KMS-11 (cell line): Measurements from ENCODE around the gene SAMD8.

Source experiments
- H2AFZ ChIP-seq: fragments of 200-600 bp; sonication (generic); 2 replicates; pipeline ENCODE4 v1.6.1; 2016; ENCODE audit warnings: antibody characterized with exemption, mixed run types, low read depth
- H3K27ac ChIP-seq: fragments of 200-600 bp; sonication (generic); 2 replicates; pipeline ENCODE4 v1.6.1; 2016; ENCODE audit warnings: mild to moderate bottlenecking, mixed run types
- H3K27me3 ChIP-seq: fragments of 200-600 bp; sonication (generic); 2 replicates; pipeline ENCODE4 v1.6.1; 2017; ENCODE audit warnings: mild to moderate bottlenecking, low read depth, mixed run types, moderate library complexity; ENCODE audit not compliant: insufficient read depth
- H3K36me3 ChIP-seq: fragments of 200-600 bp; sonication (generic); 2 replicates; pipeline ENCODE4 v1.6.1; 2017; ENCODE audit warnings: mild to moderate bottlenecking, mixed run types; ENCODE audit not compliant: insufficient read depth
- H3K4me1 ChIP-seq: fragments of 200-600 bp; sonication (generic); 2 replicates; pipeline ENCODE4 v1.6.1; 2016; ENCODE audit warnings: mild to moderate bottlenecking, low read depth, mixed run types; ENCODE audit not compliant: poor library complexity, severe bottlenecking
- H3K4me2 ChIP-seq: fragments of 200-600 bp; sonication (generic); 2 replicates; pipeline ENCODE4 v1.7.0; 2016; ENCODE audit warnings: mild to moderate bottlenecking, mixed run types
- H3K4me3 ChIP-seq: fragments of 200-600 bp; sonication (generic); IDR thresholded peaks from 2 replicates; pipeline ENCODE4 v1.6.1; 2017; ENCODE audit warnings: low read depth, low read length, mixed read lengths; ENCODE audit not compliant: insufficient read depth
- H3K79me2 ChIP-seq: fragments of 200-600 bp; sonication (generic); 2 replicates; pipeline ENCODE4 v1.6.1; 2016; ENCODE audit warnings: low read depth, mixed run types; ENCODE audit not compliant: insufficient read depth
- H3K9ac ChIP-seq: fragments of 200-600 bp; sonication (generic); 2 replicates; pipeline ENCODE4 v1.6.1; 2016; ENCODE audit warnings: mild to moderate bottlenecking, mixed run types
- H4K20me1 ChIP-seq: fragments of 200-600 bp; sonication (generic); 2 replicates; pipeline ENCODE4 v1.6.1; 2016; ENCODE audit warnings: mild to moderate bottlenecking, mixed run types; ENCODE audit not compliant: insufficient read depth
- CTCF ChIP-seq: fragments of 200-600 bp; sonication (generic); conservative IDR thresholded peaks from 2 replicates; pipeline ENCODE4 v1.6.1; 2017; ENCODE audit warnings: low read depth, mild to moderate bottlenecking, antibody characterized with exemption, low read length, moderate library complexity, mixed read lengths

Gene SAMD8

GRCh38 chr10:75170215-75170614, 58.8 kb downstream of the SAMD8 start:
- Histone ChIP-seq H3K4me2 (no peak overlapping the region), H3K27me3 (no peaks in the 10 kb centered on the region), H3K79me2 (no peaks in the 10 kb centered on the region), H3K9ac (no peak overlapping the region), H3K27ac (no peak overlapping the region), H2AFZ (no peak overlapping the region), H4K20me1 (no peaks in the 10 kb centered on the region), H3K4me1 (peaks cover 28% of the 10 kb centered on the region), H3K36me3 (no peaks in the 10 kb centered on the region), H3K4me3 (no peak overlapping the region)
- TF ChIP-seq CTCF = no peak

- Histone ChIP-seq H4K20me1 (no peaks in the 10 kb centered on the region), H3K4me2 (no peak overlapping the region), H3K36me3 (no peaks in the 10 kb centered on the region), H3K9ac (no peak overlapping the region), H3K27me3 (no peaks in the 10 kb centered on the region), H3K27ac (no peak overlapping the region), H2AFZ (no peak overlapping the region), H3K4me1 (no peaks in the 10 kb centered on the region), H3K79me2 (no peaks in the 10 kb centered on the region), H3K4me3 (no peak overlapping the region)
- TF ChIP-seq CTCF = no peak
Measured at GRCh38 chr10:75175046-75175445, 63.6 kb downstream of the SAMD8 start.

- no peak overlapping the region for H2AFZ ChIP-seq
- H3K27me3 ChIP-seq = no peaks in the 10 kb centered on the region
- no peaks in the 10 kb centered on the region for H4K20me1 ChIP-seq
- peaks cover 6% of the 10 kb centered on the region for H3K4me1 ChIP-seq
- H3K9ac ChIP-seq = no peak overlapping the region
- no peaks in the 10 kb centered on the region for H3K79me2 ChIP-seq
- H3K4me2 ChIP-seq = no peak overlapping the region
- H3K36me3 ChIP-seq = no peaks in the 10 kb centered on the region
- no peak overlapping the region for H3K4me3 ChIP-seq
- H3K27ac ChIP-seq = no peak overlapping the region
- TF ChIP-seq CTCF = no peak
Measured at GRCh38 chr10:75176046-75176445, 64.6 kb downstream of the SAMD8 start.

GRCh38 chr10:75176736-75177135, 65.3 kb downstream of the SAMD8 start:
- Histone ChIP-seq H3K27me3 (no peaks in the 10 kb centered on the region), H4K20me1 (no peaks in the 10 kb centered on the region), H3K79me2 (no peaks in the 10 kb centered on the region), H2AFZ (no peak overlapping the region), H3K9ac (no peak overlapping the region), H3K4me2 (no peak overlapping the region), H3K4me1 (peaks cover 8% of the 10 kb centered on the region), H3K4me3 (no peak overlapping the region), H3K36me3 (no peaks in the 10 kb centered on the region), H3K27ac (no peak overlapping the region)
- TF ChIP-seq CTCF = no peak
